HEK293T (cell line): Measurements from ENCODE around the gene GTF3C1.

ENCODE experiments used
- ARNT ChIP-seq: fragments of 450-650 bp; IDR thresholded peaks from 2 replicates; pipeline ENCODE4 v1.6.1; 2017; ENCODE audit warnings: mild to moderate bottlenecking
- BHLHE40 ChIP-seq: fragments of 450-650 bp; IDR thresholded peaks from 2 replicates; pipeline ENCODE4 v1.6.1; 2016; ENCODE audit warnings: mild to moderate bottlenecking, moderate library complexity, borderline replicate concordance
- CTBP1 ChIP-seq: fragments of 450-650 bp; IDR thresholded peaks from 2 replicates; pipeline ENCODE4 v1.6.1; 2016; ENCODE audit warnings: borderline replicate concordance
- ELF4 ChIP-seq: fragments of 450-650 bp; IDR thresholded peaks from 2 replicates; pipeline ENCODE4 v1.6.1; 2017; ENCODE audit warnings: antibody characterized with exemption
- FOXK2 ChIP-seq: fragments of 450-650 bp; IDR thresholded peaks from 2 replicates; pipeline ENCODE4 v1.6.1; 2016; ENCODE audit warnings: mild to moderate bottlenecking
- FOXM1 ChIP-seq: fragments of 450-650 bp; IDR thresholded peaks from 2 replicates; pipeline ENCODE4 v1.6.1; 2017; ENCODE audit warnings: mild to moderate bottlenecking, borderline replicate concordance
- NFRKB ChIP-seq: fragments of 450-650 bp; IDR thresholded peaks from 2 replicates; pipeline ENCODE4 v1.6.1; 2016; ENCODE audit warnings: mild to moderate bottlenecking, moderate library complexity
- PKNOX1 ChIP-seq: fragments of 450-650 bp; IDR thresholded peaks from 2 replicates; pipeline ENCODE4 v1.6.1; 2016
- SP1 ChIP-seq: fragments of 450-650 bp; IDR thresholded peaks from 2 replicates; pipeline ENCODE4 v1.6.1; 2017
- SUZ12 ChIP-seq: fragments of 450-650 bp; IDR thresholded peaks from 2 replicates; pipeline ENCODE4 v1.6.1; 2016; ENCODE audit warnings: mild to moderate bottlenecking
- TARDBP ChIP-seq: fragments of 450-650 bp; IDR thresholded peaks from 2 replicates; pipeline ENCODE4 v1.6.1; 2016
- ZNF384 ChIP-seq: fragments of 450-650 bp; IDR thresholded peaks from 2 replicates; pipeline ENCODE4 v1.6.1; 2016

- TF ChIP-seq BHLHE40 (no peak), SUZ12 (no peak), ZNF384 (no peak), PKNOX1 (no peak), SP1 (no peak), NFRKB (no peak), ELF4 (no peak), TARDBP (no peak), FOXM1 (no peak), ARNT (no peak), CTBP1 (no peak), FOXK2 (no peak)
These were observed 42.1 kb upstream of the GTF3C1 start for GRCh38 chr16:27591837-27592236.
